Esophagus muscularis mucosa (tissue), 4 donors: ENCODE measurements around the gene CPED1. TPM values are rescaled to one million over a fixed set of nuclear protein-coding genes. Genes with fewer than 3 reads are reported as not detected.
"Not testable (repeated sequence)": the region's sequence is repeated elsewhere in the genome, so short reads cannot be mapped to it uniquely, and the experiment has no call there.

Experiments
- DNase-seq: peaks from one replicate; pipeline ENCODE4 v3.0.0-alpha.2; 2017; ENCODE audit errors: extremely low spot score
- H3K27ac ChIP-seq, 4 donors: fragments of 200-600 bp; sonication (generic); replicated peaks in 1 of 4; 1 replicate in 3 of 4; 2 replicates in 1 of 4; pipeline ENCODE4 v1.5.1; 2016 to 2019; ENCODE audit warnings: mild to moderate bottlenecking in 1 of 4
- H3K27me3 ChIP-seq, 4 donors: fragments of 200-600 bp; sonication (generic); one replicate each; pipeline versions ENCODE4 v1.5.1 to v1.6.0; 2016 to 2019
- H3K36me3 ChIP-seq, 4 donors: fragments of 200-600 bp; sonication (generic); one replicate each; pipeline ENCODE4 v1.5.1; 2016 to 2019
- H3K4me1 ChIP-seq, 4 donors: fragments of 200-600 bp; sonication (generic); one replicate each; pipeline ENCODE4 v1.5.1; 2016 to 2019
- H3K4me3 ChIP-seq, 4 donors: fragments of 200-600 bp; sonication (generic); 1 replicate in 2 of 4; 2 replicates in 2 of 4; pipeline ENCODE4 v1.5.1; 2016 to 2019; ENCODE audit warnings: mild to moderate bottlenecking in 4 of 4, moderate library complexity in 1 of 4
- H3K9me3 ChIP-seq, 4 donors: fragments of 200-600 bp; sonication (generic); 1 replicate in 3 of 4; 2 replicates in 1 of 4; pipeline ENCODE4 v1.5.1; 2016 to 2019
- CTCF ChIP-seq, 3 experiments: fragments of 200-600 bp in 2 of 3; fragments of 450-650 bp in 1 of 3; sonication (generic) in 2 of 3; IDR thresholded peaks; one replicate each; pipeline ENCODE4 v1.5.1; 2017 to 2019; ENCODE audit warnings: antibody characterized with exemption in 3 of 3, mild to moderate bottlenecking in 2 of 3, moderate library complexity in 1 of 3
- EP300 ChIP-seq: sonication (generic); formaldehyde crosslinking; IDR thresholded peaks from one replicate; pipeline ENCODE4 v1.6.1; 2017; ENCODE audit warnings: antibody characterized with exemption
- POLR2A ChIP-seq: fragments of 450-650 bp; IDR thresholded peaks from one replicate; pipeline ENCODE4 v1.6.1; 2017; ENCODE audit warnings: antibody characterized with exemption, moderate library complexity, mild to moderate bottlenecking, low read depth
- POLR2AphosphoS5 ChIP-seq, 2 donors: sonication (generic); formaldehyde crosslinking; IDR thresholded peaks; one replicate each; pipeline ENCODE4 v1.6.1; 2017; ENCODE audit warnings: antibody characterized with exemption in 2 of 2
- WGBS: methylation state at CpG from one replicate; pipeline ENCODE4 v1.1.5; 2018; 5-methylcytosine and 5-hydroxymethylcytosine counted together
- intact Hi-C: fragments of 100-400 bp; cut with DNase I; formaldehyde crosslinking; loops from one replicate; pipeline ENCODE4 v1.15.1; 2023
- total RNA-seq, 4 donors: library from RNA; depleted of rRNA; stranded (reverse); fragments of >200 nt; gene quantifications; one replicate each; pipeline versions ENCODE4 v1.1.0 to v1.2.1, GENCODE V29; 2016

The CPED1 gene
- total RNA-seq, 4 donors from 2014 or later, result 28.1 to 81.8 (median 32.0) TPM

DNA sequence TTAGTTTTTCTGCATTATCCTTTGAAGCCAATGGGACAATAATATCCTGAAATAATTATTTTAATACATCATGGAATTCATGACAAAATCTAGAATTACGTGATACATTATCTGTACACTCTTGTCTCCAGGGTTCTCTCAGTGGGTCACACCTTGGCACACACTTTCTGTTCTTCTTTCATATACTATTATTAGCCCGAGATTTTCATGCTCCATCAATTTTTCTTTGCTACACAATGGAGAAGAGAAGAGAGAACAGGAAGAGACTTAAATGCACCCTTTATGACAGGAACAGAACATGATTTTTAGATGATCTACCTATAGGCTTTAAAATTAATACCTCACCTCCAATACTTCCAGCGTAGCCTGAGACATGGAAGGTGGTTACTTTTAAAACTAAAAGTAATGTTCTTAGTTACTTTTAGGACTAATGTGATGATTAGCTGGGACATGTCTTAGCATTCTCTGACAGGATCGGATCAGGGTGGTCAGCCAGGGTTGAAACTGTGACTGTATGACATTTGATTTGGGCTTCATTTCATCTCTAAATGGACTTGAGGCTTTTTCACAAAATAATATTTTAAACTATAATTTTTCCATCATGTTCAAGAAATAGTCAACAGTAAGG is 192.0 kb downstream of the CPED1 start:
- H3K4me1 ChIP-seq, result peaks cover 0 to 10% (median 9%) of the 10 kb centered on the region in 4 donors
- H3K4me3 ChIP-seq, result no peak overlapping the region
- TF ChIP-seq POLR2A, result no peak
- no peaks in the 10 kb centered on the region for H3K36me3 ChIP-seq
- H3K27me3 ChIP-seq, result no peaks in the 10 kb centered on the region
- H3K9me3 ChIP-seq, result no peaks in the 10 kb centered on the region
- WGBS, result 82% methylated on average over 4 of the region's 4 CpGs
- no peak for DNase-seq
- intact Hi-C loops, result no loop called here
- no peak overlapping the region for H3K27ac ChIP-seq

GRCh38 chr7:121181357-121181756 is 192.8 kb downstream of the CPED1 start:
- Histone ChIP-seq H3K27ac (no peak overlapping the region), H3K4me3 (no peak overlapping the region), H3K4me1 (peaks cover 0 to 10% (median 9%) of the 10 kb centered on the region in 4 donors), H3K27me3 (no peaks in the 10 kb centered on the region), H3K9me3 (no peaks in the 10 kb centered on the region), H3K36me3 (no peaks in the 10 kb centered on the region)
- no peak for DNase-seq
- 90% methylated on average over 1 of the region's 1 CpG for WGBS
- intact Hi-C loops, result no loop called here
- no peak for TF ChIP-seq CTCF (IDR thresholded peaks at IDR 0.05)
- no peak for TF ChIP-seq EP300
- no peak for TF ChIP-seq POLR2A
- TF ChIP-seq POLR2AphosphoS5 (IDR thresholded peaks at IDR 0.05), result no peak

GRCh38 chr7:121182281-121182680 is 193.8 kb downstream of the CPED1 start:
- no peak overlapping the region for H3K27ac ChIP-seq
- H3K27me3 ChIP-seq, result no peaks in the 10 kb centered on the region
- no peaks in the 10 kb centered on the region for H3K9me3 ChIP-seq
- TF ChIP-seq POLR2A (no peak), EP300 (no peak), POLR2AphosphoS5 (IDR thresholded peaks at IDR 0.05) (no peak), CTCF (IDR thresholded peaks at IDR 0.05) (no peak)
- intact Hi-C loops, result no loop called here
- no peaks in the 10 kb centered on the region for H3K36me3 ChIP-seq
- H3K4me1 ChIP-seq, result peaks cover 0 to 10% (median 9%) of the 10 kb centered on the region in 4 donors
- DNase-seq, result no peak
- H3K4me3 ChIP-seq, result no peak overlapping the region

- no peaks in the 10 kb centered on the region for H3K9me3 ChIP-seq
- H3K27me3 ChIP-seq, result no peaks in the 10 kb centered on the region
- no peaks in the 10 kb centered on the region for H3K36me3 ChIP-seq
- intact Hi-C loops, result no loop called here
- no peak overlapping the region for H3K4me3 ChIP-seq
- peaks cover 0 to 10% (median 9%) of the 10 kb centered on the region in 4 donors for H3K4me1 ChIP-seq
- H3K27ac ChIP-seq, result no peak overlapping the region
- TF ChIP-seq POLR2AphosphoS5 (IDR thresholded peaks at IDR 0.05) (no peak), POLR2A (no peak), EP300 (no peak), CTCF (IDR thresholded peaks at IDR 0.05) (no peak)
- DNase-seq, result no peak
Measured at GRCh38 chr7:121182902-121183301, 194.4 kb downstream of the CPED1 start.

DNA sequence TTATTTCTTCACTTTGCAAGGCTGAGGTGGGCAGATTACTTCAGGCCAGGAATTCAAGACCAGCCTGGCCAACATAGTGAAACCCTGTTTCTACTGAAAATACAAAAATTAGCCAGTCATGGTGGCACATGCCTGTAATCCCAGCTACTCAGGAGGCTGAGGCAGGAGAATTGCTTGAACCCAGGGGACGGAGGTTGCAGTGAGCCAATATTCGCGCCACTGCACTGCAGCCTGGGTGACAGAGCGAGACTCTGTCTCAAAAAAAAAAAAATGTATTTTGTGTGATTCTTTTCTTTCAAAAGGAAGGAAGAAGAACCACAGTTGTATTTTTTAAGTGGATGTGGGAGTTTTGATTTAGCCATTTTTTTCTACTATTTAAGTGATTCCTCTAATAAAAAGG is 195.4 kb downstream of the CPED1 start:
- H3K27me3 ChIP-seq, DNase-seq, H3K9me3 ChIP-seq, H3K27ac ChIP-seq, H3K4me1 ChIP-seq, H3K4me3 ChIP-seq, H3K36me3 ChIP-seq, intact Hi-C loops: not testable (repeated sequence)
- WGBS, result 93% methylated on average over 4 of the region's 4 CpGs

- WGBS, result 89% methylated on average over 1 of the region's 1 CpG
- H3K27me3 ChIP-seq, result no peaks in the 10 kb centered on the region
- H3K4me1 ChIP-seq, result peaks cover 0 to 10% (median 5%) of the 10 kb centered on the region in 4 donors
- H3K9me3 ChIP-seq, result no peaks in the 10 kb centered on the region
- H3K27ac ChIP-seq, result no peak overlapping the region
- intact Hi-C loops, result no loop called here
- H3K36me3 ChIP-seq, result no peaks in the 10 kb centered on the region
- no peak for DNase-seq
- no peak for TF ChIP-seq POLR2A
- H3K4me3 ChIP-seq, result no peak overlapping the region
Measured at GRCh38 chr7:121186746-121187145, 198.2 kb downstream of the CPED1 start.
